Endometrium (tissue), 2 donors: ENCODE results near the gene GRIN2C.

ENCODE experiments used
- FAIRE-seq: peaks from 2 replicates; lab custom pipeline; 2012; peaks lifted over from hg19 to GRCh38; lab: Jason Lieb, UNC
- donor health status: control.
- donor health status: control.

GRIN2C gene

DNA sequence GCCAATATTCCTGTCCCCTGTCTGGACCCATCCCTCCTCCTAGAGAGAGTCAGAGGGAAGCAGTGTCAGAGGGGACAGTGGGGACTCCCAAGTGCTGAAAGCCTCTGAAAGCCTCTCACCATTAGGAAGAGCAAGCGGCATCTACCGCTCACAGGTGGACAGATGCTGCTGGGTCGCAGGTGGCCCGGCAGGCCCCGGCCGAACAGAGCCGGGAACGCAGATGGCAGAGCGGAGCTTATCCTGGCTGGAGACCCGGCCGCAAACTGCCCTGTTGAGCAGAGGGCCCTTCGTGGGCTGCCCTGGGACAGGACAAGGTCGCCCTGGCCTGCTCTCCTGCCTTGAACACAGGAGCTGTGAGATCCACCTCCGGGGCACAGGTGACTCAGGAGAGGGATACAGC, 60.6 kb downstream of the GRIN2C start:
- FAIRE-seq: no peak

- no peak for FAIRE-seq
Measured at GRCh38 chr17:74798239-74798707, 61.4 kb downstream of the GRIN2C start.

- FAIRE-seq: no peak
Measured at GRCh38 chr17:74797824-74798223, 61.9 kb downstream of the GRIN2C start.

DNA sequence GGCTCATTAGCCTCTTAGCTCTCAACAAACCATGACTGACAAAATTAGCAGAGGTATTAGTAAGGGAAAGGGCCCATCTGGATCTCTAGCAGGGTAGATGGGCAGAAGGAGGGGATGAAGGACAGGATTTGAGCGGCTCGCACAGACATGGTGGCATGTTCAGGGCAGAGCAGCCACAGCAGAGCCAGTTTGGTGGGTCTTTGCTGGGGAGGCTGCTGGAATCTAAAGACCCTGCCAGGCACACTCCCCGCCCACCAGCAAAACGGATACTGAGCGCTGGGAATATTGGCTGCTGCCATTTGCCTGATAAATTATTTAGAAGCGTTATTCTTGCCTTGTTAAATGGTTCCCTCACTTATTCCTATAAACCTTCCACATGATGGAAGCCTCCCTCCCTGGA, 62.8 kb downstream of the GRIN2C start:
- FAIRE-seq: no peak

GRCh38 chr17:74796211-74796610, 63.5 kb downstream of the GRIN2C start:
- FAIRE-seq: no peak

DNA sequence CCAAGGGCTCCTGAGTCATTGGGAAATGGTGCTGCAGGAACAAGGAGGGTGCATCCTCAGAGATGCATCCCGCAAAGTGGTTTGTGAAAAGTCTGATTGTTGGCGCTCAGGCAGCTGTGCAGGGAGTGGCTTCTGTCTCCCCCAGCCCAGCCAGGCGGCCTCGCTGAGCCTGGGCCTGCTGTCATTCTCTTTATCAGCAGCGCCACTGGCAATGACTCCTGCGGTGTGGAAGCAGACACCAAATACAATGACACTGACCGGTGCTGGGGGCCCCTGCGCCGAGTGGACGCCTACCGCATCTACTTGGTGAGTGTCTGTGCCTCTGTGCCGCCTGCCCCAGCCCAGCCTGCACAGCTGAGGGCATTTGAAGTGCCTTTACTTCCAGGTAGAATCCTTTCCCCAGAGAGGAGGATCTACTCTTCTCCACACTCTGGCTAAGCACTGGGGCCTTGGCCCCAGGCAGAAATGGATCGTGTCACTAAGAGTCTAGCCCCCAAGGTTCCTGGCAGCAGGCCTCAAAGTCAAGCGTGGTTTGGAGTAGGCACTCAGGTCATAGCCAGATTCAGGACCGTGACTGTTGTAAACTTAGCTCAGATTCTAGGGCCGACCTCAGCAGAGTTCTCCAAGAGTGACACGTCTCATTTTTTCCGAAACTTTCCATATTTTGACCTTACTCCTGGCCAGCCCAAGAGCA, 64.2 kb downstream of the GRIN2C start:
- no peak for FAIRE-seq

- FAIRE-seq: no peak
Measured at GRCh38 chr17:74792586-74793105, 67.0 kb downstream of the GRIN2C start.
